ENCODE results near the gene LKAAEAR1. TPM values are rescaled to one million over a fixed set of nuclear protein-coding genes. Genes with fewer than 3 reads are reported as not detected.

Gene LKAAEAR1
- total and polyA plus RNA-seq, 9 of the 15 experiments (the other 6 are each of a cell fraction or from before 2014, with no cell fraction given): not detected

DNA sequence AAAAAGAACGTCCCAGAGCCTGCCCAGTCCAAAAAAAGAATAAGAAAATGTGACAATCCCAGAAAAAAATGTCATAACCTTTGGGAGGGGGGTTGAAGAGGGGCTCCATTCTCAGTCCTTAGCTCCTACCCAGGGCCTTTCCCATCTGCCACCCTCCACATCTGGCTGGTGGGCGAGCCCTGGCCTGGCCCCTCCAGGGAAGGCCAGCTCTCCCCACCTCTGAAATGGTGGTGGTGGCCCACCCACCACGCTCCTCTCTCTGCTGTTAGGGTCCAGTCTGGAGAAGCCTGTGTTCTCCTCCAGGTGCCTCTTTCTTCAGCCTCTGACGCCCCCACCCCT lies 5.3 kb downstream of the LKAAEAR1 start:
- H2AFZ ChIP-seq (ENCODE audit: low read depth, low read length): peak overlapping the region; percentile 80
- CTCF ChIA-PET (ENCODE audit: low intra/inter-chr PET ratio): no interaction called here

More for the DNA sequence above, 5.3 kb downstream of the LKAAEAR1 start:
- POLR2A ChIA-PET: interaction anchor here (0.6 to 1.3 kb wide), 3 partner anchors 18 to 120 kb away, joined by 3 read pairs; no protein-coding TSS in a partner anchor
- no peaks in the 10 kb centered on the region for H4K20me1 ChIP-seq (replicated peaks; ENCODE audit: control insufficient read depth, insufficient read depth, low read length)
- peaks cover 4% of the 10 kb centered on the region; the same call in 1 of the 3 replicates for H3K36me3 ChIP-seq (ENCODE audit: control insufficient read depth, insufficient read depth, low read length)
- H3K79me2 ChIP-seq (ENCODE audit: control insufficient read depth, insufficient read depth, low read length): peaks cover 10% of the 10 kb centered on the region; the same call in 2 of the 3 replicates
- H3K9me1 ChIP-seq (ENCODE audit: control insufficient read depth, insufficient read depth, low read length): no peaks in the 10 kb centered on the region
- H3K4me1 ChIP-seq (replicated peaks in 1 of 2; ENCODE audit: control insufficient read depth in 2 of 2, insufficient read depth in 2 of 2, low read length in 2 of 2): peaks cover 16 to 84% of the 10 kb centered on the region in 2 experiments; a peak in 4 of 5 replicates
- intact Hi-C loops (cut with micrococcal nuclease): no loop called here
- peak overlapping the region; percentile 75; the same call in 2 of the 3 replicates for H3K27ac ChIP-seq (ENCODE audit: extremely low read depth, low read depth, low read length)
- no peak for FAIRE-seq
- WGBS (ENCODE audit: insufficient coverage, low coverage, missing lambda C conversion rate): 15% methylated on average over 3 of the region's 4 CpGs
- peaks cover 0 to 2% of the 10 kb centered on the region in 2 experiments; a peak in 2 of 5 replicates for H3K27me3 ChIP-seq (ENCODE audit: control insufficient read depth in 2 of 2, insufficient read depth in 2 of 2, low read length in 2 of 2)
- peak overlapping the region; percentile 70 for H3K4me3 ChIP-seq
- TSS peak; percentile 66 for BruUV-seq (replicated peaks)
- H3K4me2 ChIP-seq (ENCODE audit: insufficient read depth, low read length): peak overlapping the region; percentile 70
- H3K9me3 ChIP-seq (replicated peaks; ENCODE audit: control insufficient read depth, insufficient read depth, low read depth, low read length): no peaks in the 10 kb centered on the region
- no peak for DNase-seq (ENCODE audit: extremely low read depth in 1 of 4, low spot score in 3 of 4)
- TF ChIP-seq KAT7 (CRISPR knock-in tag; IDR thresholded peaks at IDR 0.05; ENCODE audit: borderline replicate concordance): 0 out of 2 replicates have a peak, but pooled peaks have one; percentile 57
- TF ChIP-seq FOXA3 (CRISPR knock-in tag; conservative IDR thresholded peaks at IDR 0.05 in 1 of 2, IDR thresholded peaks at IDR 0.05 in 1 of 2): peak in 1 of 2 experiments; percentile 17; a peak in 1 of 4 replicates
- TF ChIP-seq ARID4B (CRISPR knock-in tag; IDR thresholded peaks at IDR 0.05): peak; percentile 43; the same call in 1 of the 2 replicates
- peak; percentile 49 for TF ChIP-seq ARHGAP35 (IDR thresholded peaks at IDR 0.05; ENCODE audit: partially characterized antibody)
- no peak for TF ChIP-seq SLC30A9 (CRISPR knock-in tag; IDR thresholded peaks at IDR 0.05)
- ATAC-seq: no peak
- H3K9ac ChIP-seq (ENCODE audit: insufficient read depth in 1 of 2, low read depth in 2 of 2, low read length in 2 of 2): peak overlapping the region; percentile 78 to 94
- in situ Hi-C loops (cut with MboI): no loop called here

Measured in K562 (cell line).